ENCODE results near the gene STAT3.
"Not testable (repeated sequence)": the region's sequence is repeated elsewhere in the genome, so short reads cannot be mapped to it uniquely, and the experiment has no call there.

Gene STAT3

GRCh38 chr17:42408061-42408460 lies 19.8 kb upstream of the STAT3 start:
- DNase-seq: no peak

- peak; percentile 71 to 74 for DNase-seq
Measured at GRCh38 chr17:42407289-42407836, 19.1 kb upstream of the STAT3 start.

- no peak for DNase-seq
Measured at GRCh38 chr17:42406615-42407288, 18.5 kb upstream of the STAT3 start.

- peak; percentile 79 to 86 for DNase-seq
Measured at GRCh38 chr17:42405963-42406495, 17.8 kb upstream of the STAT3 start.

GRCh38 chr17:42405076-42405475 lies 16.8 kb upstream of the STAT3 start:
- no peak for DNase-seq

- DNase-seq: no peak
Measured at GRCh38 chr17:42404326-42405055, 16.2 kb upstream of the STAT3 start.

- DNase-seq: peak; percentile 24 to 46
Measured at GRCh38 chr17:42403150-42403549, 14.9 kb upstream of the STAT3 start.

GRCh38 chr17:42402117-42402516 lies 13.9 kb upstream of the STAT3 start:
- DNase-seq: no peak

GRCh38 chr17:42400844-42401375 lies 12.7 kb upstream of the STAT3 start:
- DNase-seq: not testable (repeated sequence)

GRCh38 chr17:42399948-42400843 lies 12.0 kb upstream of the STAT3 start:
- DNase-seq: no peak

GRCh38 chr17:42399121-42399520 lies 10.9 kb upstream of the STAT3 start:
- DNase-seq: no peak

GRCh38 chr17:42395601-42396000 lies 7.4 kb upstream of the STAT3 start:
- DNase-seq: not testable (repeated sequence)

GRCh38 chr17:42394838-42395237 lies 6.6 kb upstream of the STAT3 start:
- no peak for DNase-seq

GRCh38 chr17:42392692-42393415 lies 4.6 kb upstream of the STAT3 start:
- DNase-seq: no peak

GRCh38 chr17:42391439-42391838 lies 3.2 kb upstream of the STAT3 start:
- DNase-seq: not testable (repeated sequence)

- no peak for DNase-seq
Measured at GRCh38 chr17:42389899-42390298, 1.7 kb upstream of the STAT3 start.

GRCh38 chr17:42389135-42389417 lies 834 bp upstream of the STAT3 start:
- DNase-seq: no peak

GRCh38 chr17:42387661-42388380 lies 421 bp downstream of the STAT3 start:
- peak; percentile 21 to 40 for DNase-seq

- peak in 1 of 2 donors; percentile 35 for DNase-seq
Measured at GRCh38 chr17:42386777-42387657, 1.2 kb downstream of the STAT3 start.

- DNase-seq: no peak
Measured at GRCh38 chr17:42381898-42382297, 6.3 kb downstream of the STAT3 start.

Data from CD4-positive, alpha-beta T cell treated with Interleukin-1 beta for 1 hour (primary cell).